Mesothelial cell of epicardium (in vitro differentiated cells): Measurements from ENCODE around the gene PGR. TPM values are rescaled to one million over a fixed set of nuclear protein-coding genes. Genes with fewer than 3 reads are reported as not detected.

ENCODE experiments used
- DNase-seq, 2 experiments: peaks; one replicate each; pipeline ENCODE4 v3.0.0; 2021; ENCODE audit warnings: low spot score in 2 of 2; ENCODE audit not compliant: unreplicated experiment in 2 of 2
- H3K27ac Mint-ChIP-seq: 2 replicates; pipeline ENCODE4 v1.8.0; 2021; ENCODE audit warnings: mixed read lengths
- H3K27me3 Mint-ChIP-seq: 2 replicates; pipeline ENCODE4 v1.8.0; 2021; ENCODE audit warnings: low read depth, mixed read lengths
- H3K36me3 Mint-ChIP-seq: 2 replicates; pipeline ENCODE4 v1.8.0; 2021; ENCODE audit warnings: mixed read lengths
- H3K4me1 Mint-ChIP-seq: 2 replicates; pipeline ENCODE4 v1.8.0; 2021; ENCODE audit warnings: mixed read lengths
- H3K4me3 Mint-ChIP-seq: 2 replicates; pipeline ENCODE4 v1.8.0; 2021; ENCODE audit warnings: mild to moderate bottlenecking, moderate library complexity, mixed read lengths
- H3K9me3 Mint-ChIP-seq: 2 replicates; pipeline ENCODE4 v1.8.0; 2021; ENCODE audit warnings: mixed read lengths
- CTCF ChIP-seq: fragments of 200-600 bp; sonication (generic); IDR thresholded peaks from one replicate; pipeline ENCODE4 v1.5.0; 2021; ENCODE audit warnings: antibody characterized with exemption; ENCODE audit not compliant: unreplicated experiment
- total RNA-seq: library from RNA; stranded (reverse); gene quantifications from 3 replicates; pipeline ENCODE4 v1.2.1, GENCODE V29; 2021

The PGR gene
- total RNA-seq, 1 donor from 2014 or later, result 0.02 TPM

GRCh38 chr11:100991541-100991940, 138.1 kb downstream of the PGR start:
- Mint-ChIP-seq H3K4me3 (no peak overlapping the region), H3K27ac (peak overlapping the region; percentile 13), H3K36me3 (peaks cover 3% of the 10 kb centered on the region), H3K9me3 (no peaks in the 10 kb centered on the region), H3K4me1 (peaks cover 4% of the 10 kb centered on the region), H3K27me3 (no peaks in the 10 kb centered on the region)
- no peak for DNase-seq
- TF ChIP-seq CTCF, result no peak

- no peak overlapping the region for H3K27ac Mint-ChIP-seq
- DNase-seq, result no peak
- H3K9me3 Mint-ChIP-seq, result no peaks in the 10 kb centered on the region
- no peak for TF ChIP-seq CTCF
- no peaks in the 10 kb centered on the region for H3K27me3 Mint-ChIP-seq
- H3K36me3 Mint-ChIP-seq, result peaks cover 6% of the 10 kb centered on the region
- H3K4me1 Mint-ChIP-seq, result peaks cover 4% of the 10 kb centered on the region
- H3K4me3 Mint-ChIP-seq, result no peak overlapping the region
Observed at GRCh38 chr11:100990931-100991330, 138.7 kb downstream of the PGR start.

GRCh38 chr11:100984668-100985067, 144.9 kb downstream of the PGR start:
- Mint-ChIP-seq H3K4me3 (no peak overlapping the region), H3K4me1 (no peaks in the 10 kb centered on the region), H3K9me3 (no peaks in the 10 kb centered on the region), H3K27ac (no peak overlapping the region), H3K27me3 (no peaks in the 10 kb centered on the region), H3K36me3 (peaks cover 7% of the 10 kb centered on the region)
- DNase-seq, result no peak
- TF ChIP-seq CTCF, result no peak

GRCh38 chr11:100981196-100981824, 148.3 kb downstream of the PGR start:
- Mint-ChIP-seq H3K4me1 (no peaks in the 10 kb centered on the region), H3K36me3 (peaks cover 6% of the 10 kb centered on the region), H3K27ac (no peak overlapping the region), H3K4me3 (no peak overlapping the region), H3K9me3 (no peaks in the 10 kb centered on the region), H3K27me3 (no peaks in the 10 kb centered on the region)
- no peak for DNase-seq
- no peak for TF ChIP-seq CTCF

- no peaks in the 10 kb centered on the region for H3K9me3 Mint-ChIP-seq
- TF ChIP-seq CTCF, result no peak
Observed at GRCh38 chr11:100980156-100980555, 149.5 kb downstream of the PGR start.

More at GRCh38 chr11:100980156-100980555, 149.5 kb downstream of the PGR start:
- no peak for DNase-seq
- Mint-ChIP-seq H3K4me1 (no peaks in the 10 kb centered on the region), H3K36me3 (peaks cover 5% of the 10 kb centered on the region), H3K27ac (no peak overlapping the region), H3K27me3 (no peaks in the 10 kb centered on the region), H3K4me3 (no peak overlapping the region)
